ENCODE results near the gene DENND1A. TPM values are rescaled to one million over a fixed set of nuclear protein-coding genes. Genes with fewer than 3 reads are reported as not detected.
A peak's percentile ranks its signal among the peaks of the same experiment; 100 is the strongest.

DENND1A gene
- total and polyA plus RNA-seq, 4 donors: 13.4 to 30.5 (median 28.3) TPM

GRCh38 chr9:123344192-123344949 lies 585.6 kb downstream of the DENND1A start:
- no peaks in the 10 kb centered on the region for H3K36me3 ChIP-seq (ENCODE audit: control insufficient read depth, insufficient read depth, low read length)
- peaks cover 25% of the 10 kb centered on the region for H3K4me1 ChIP-seq (ENCODE audit: control insufficient read depth, insufficient read depth, low read length)
- no peak overlapping the region for H3K4me3 ChIP-seq (ENCODE audit: low read depth, low read length)
- no peaks in the 10 kb centered on the region for H3K9me3 ChIP-seq (ENCODE audit: control insufficient read depth, insufficient read depth, low read length)
- WGBS (ENCODE audit: insufficient coverage): 95% methylated on average over 6 of the region's 9 CpGs
- no peaks in the 10 kb centered on the region for H3K27me3 ChIP-seq (ENCODE audit: control insufficient read depth, insufficient read depth, low read length)
- no peak for DNase-seq (ENCODE audit: low read depth in 4 of 6, low spot score in 6 of 6)
- no peak overlapping the region for H3K27ac ChIP-seq (ENCODE audit: low read depth, low read length)

GRCh38 chr9:123343443-123344191 lies 586.3 kb downstream of the DENND1A start:
- WGBS (ENCODE audit: insufficient coverage): 76% methylated on average over 9 of the region's 13 CpGs
- Histone ChIP-seq H3K9me3 (ENCODE audit: control insufficient read depth, insufficient read depth, low read length) (no peaks in the 10 kb centered on the region), H3K36me3 (ENCODE audit: control insufficient read depth, insufficient read depth, low read length) (no peaks in the 10 kb centered on the region), H3K4me1 (ENCODE audit: control insufficient read depth, insufficient read depth, low read length) (peaks cover 30% of the 10 kb centered on the region), H3K27ac (ENCODE audit: low read depth, low read length) (no peak overlapping the region), H3K27me3 (ENCODE audit: control insufficient read depth, insufficient read depth, low read length) (no peaks in the 10 kb centered on the region), H3K4me3 (ENCODE audit: low read depth, low read length) (no peak overlapping the region)
- DNase-seq (ENCODE audit: low read depth in 4 of 6, low spot score in 6 of 6): no peak

GRCh38 chr9:123342247-123342646 lies 587.7 kb downstream of the DENND1A start:
- peaks cover 30% of the 10 kb centered on the region for H3K4me1 ChIP-seq (ENCODE audit: control insufficient read depth, insufficient read depth, low read length)
- H3K9me3 ChIP-seq (ENCODE audit: control insufficient read depth, insufficient read depth, low read length): no peaks in the 10 kb centered on the region
- no peak overlapping the region for H3K27ac ChIP-seq (ENCODE audit: low read depth, low read length)
- DNase-seq (ENCODE audit: low read depth in 4 of 6, low spot score in 6 of 6): no peak
- no peaks in the 10 kb centered on the region for H3K27me3 ChIP-seq (ENCODE audit: control insufficient read depth, insufficient read depth, low read length)
- H3K36me3 ChIP-seq (ENCODE audit: control insufficient read depth, insufficient read depth, low read length): no peaks in the 10 kb centered on the region
- 82% methylated on average over 5 of the region's 5 CpGs for WGBS (ENCODE audit: insufficient coverage)
- no peak overlapping the region for H3K4me3 ChIP-seq (ENCODE audit: low read depth, low read length)

DNA sequence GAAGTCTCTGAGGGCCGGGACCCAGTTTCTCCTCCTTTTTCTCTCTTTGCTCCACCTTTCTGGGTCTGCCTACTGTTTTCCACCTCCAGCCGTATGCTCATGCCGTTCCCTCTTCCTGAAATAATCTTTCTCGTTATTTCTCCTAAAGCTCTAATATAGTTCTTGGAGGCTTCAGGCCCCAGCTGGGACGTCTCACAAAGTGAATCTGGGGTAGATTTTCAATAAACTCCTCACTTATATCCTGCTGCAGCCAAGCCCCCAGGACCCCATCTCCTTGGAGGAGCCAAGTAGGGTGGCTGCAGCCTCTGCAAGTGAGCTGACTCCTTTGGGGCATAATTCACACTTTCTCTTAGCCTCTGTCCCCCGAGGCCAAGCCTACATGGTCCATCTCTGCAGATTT lies 588.1 kb downstream of the DENND1A start:
- Histone ChIP-seq H3K27me3 (ENCODE audit: control insufficient read depth, insufficient read depth, low read length) (no peaks in the 10 kb centered on the region), H3K36me3 (ENCODE audit: control insufficient read depth, insufficient read depth, low read length) (no peaks in the 10 kb centered on the region), H3K27ac (ENCODE audit: low read depth, low read length) (no peak overlapping the region), H3K4me1 (ENCODE audit: control insufficient read depth, insufficient read depth, low read length) (peaks cover 30% of the 10 kb centered on the region), H3K9me3 (ENCODE audit: control insufficient read depth, insufficient read depth, low read length) (no peaks in the 10 kb centered on the region), H3K4me3 (ENCODE audit: low read depth, low read length) (no peak overlapping the region)
- DNase-seq (ENCODE audit: low read depth in 4 of 6, low spot score in 6 of 6): no peak
- 71% methylated on average over 5 of the region's 6 CpGs for WGBS (ENCODE audit: insufficient coverage)

- H3K4me3 ChIP-seq (ENCODE audit: low read depth, low read length): no peak overlapping the region
- no peak for DNase-seq (ENCODE audit: low read depth in 4 of 6, low spot score in 6 of 6)
- WGBS (ENCODE audit: insufficient coverage): 71% methylated on average over 24 of the region's 32 CpGs
Measured at GRCh38 chr9:123339666-123340510, 590.0 kb downstream of the DENND1A start.

DNA sequence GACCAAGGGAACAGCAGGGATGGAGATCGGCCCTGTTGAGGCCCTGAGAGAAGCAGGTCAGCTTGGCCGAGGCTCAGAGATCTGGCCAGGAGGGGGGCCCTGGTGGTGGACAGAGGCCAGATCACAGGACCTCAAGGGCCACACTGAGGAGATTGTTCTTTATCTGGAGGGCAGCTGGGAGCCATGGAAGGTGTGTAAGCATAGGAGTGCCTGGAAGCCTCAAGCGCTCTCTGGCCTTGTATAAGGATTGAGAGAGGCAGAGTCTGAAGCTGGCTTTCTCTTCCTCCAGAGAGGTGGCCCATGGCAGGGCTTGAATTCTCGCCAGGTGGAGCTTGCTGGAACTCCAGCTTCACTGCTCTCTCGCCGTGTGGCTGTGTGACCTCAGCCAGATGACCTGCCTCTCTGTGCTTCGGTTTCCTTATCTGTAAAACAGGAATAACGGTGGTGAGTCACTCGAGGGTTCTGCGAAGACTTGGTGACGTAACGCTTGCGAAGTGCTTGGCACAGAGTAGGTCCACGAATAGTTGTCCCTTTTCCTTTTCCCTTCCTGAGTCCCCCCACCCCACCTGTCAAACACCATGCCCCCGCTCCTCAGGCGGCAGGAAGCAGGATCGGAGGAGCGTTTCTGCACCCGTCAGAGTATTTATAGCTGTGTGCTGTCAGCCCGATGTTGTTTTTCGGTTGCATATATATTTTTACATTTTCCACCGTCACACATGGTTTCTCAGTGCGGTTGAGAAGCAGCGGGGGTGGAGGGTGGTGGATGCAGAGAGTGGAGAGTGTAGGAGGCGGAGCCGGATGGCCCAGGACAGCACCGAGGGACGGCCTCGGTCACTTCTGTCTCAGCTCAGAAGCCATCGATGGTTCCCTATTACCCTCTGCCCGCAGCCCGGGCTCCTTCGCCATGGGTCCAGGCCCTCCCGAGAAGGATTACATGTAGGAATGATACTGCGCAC lies 590.9 kb downstream of the DENND1A start:
- peak in 1 of 6 donors; percentile 41 for DNase-seq (ENCODE audit: low read depth in 4 of 6, low spot score in 6 of 6)
- Histone ChIP-seq H3K27me3 (ENCODE audit: control insufficient read depth, insufficient read depth, low read length) (no peaks in the 10 kb centered on the region), H3K27ac (ENCODE audit: low read depth, low read length) (peak overlapping the region; percentile 22), H3K4me1 (ENCODE audit: control insufficient read depth, insufficient read depth, low read length) (peaks cover 43% of the 10 kb centered on the region), H3K9me3 (ENCODE audit: control insufficient read depth, insufficient read depth, low read length) (no peaks in the 10 kb centered on the region), H3K4me3 (ENCODE audit: low read depth, low read length) (no peak overlapping the region), H3K36me3 (ENCODE audit: control insufficient read depth, insufficient read depth, low read length) (no peaks in the 10 kb centered on the region)
- 81% methylated on average over 27 of the region's 35 CpGs for WGBS (ENCODE audit: insufficient coverage)

More at GRCh38 chr9:123339666-123340510, 590.0 kb downstream of the DENND1A start:
- Histone ChIP-seq H3K27ac (ENCODE audit: low read depth, low read length) (peak overlapping the region; percentile 22), H3K9me3 (ENCODE audit: control insufficient read depth, insufficient read depth, low read length) (no peaks in the 10 kb centered on the region), H3K4me1 (ENCODE audit: control insufficient read depth, insufficient read depth, low read length) (peaks cover 44% of the 10 kb centered on the region), H3K27me3 (ENCODE audit: control insufficient read depth, insufficient read depth, low read length) (no peaks in the 10 kb centered on the region), H3K36me3 (ENCODE audit: control insufficient read depth, insufficient read depth, low read length) (no peaks in the 10 kb centered on the region)

DNA sequence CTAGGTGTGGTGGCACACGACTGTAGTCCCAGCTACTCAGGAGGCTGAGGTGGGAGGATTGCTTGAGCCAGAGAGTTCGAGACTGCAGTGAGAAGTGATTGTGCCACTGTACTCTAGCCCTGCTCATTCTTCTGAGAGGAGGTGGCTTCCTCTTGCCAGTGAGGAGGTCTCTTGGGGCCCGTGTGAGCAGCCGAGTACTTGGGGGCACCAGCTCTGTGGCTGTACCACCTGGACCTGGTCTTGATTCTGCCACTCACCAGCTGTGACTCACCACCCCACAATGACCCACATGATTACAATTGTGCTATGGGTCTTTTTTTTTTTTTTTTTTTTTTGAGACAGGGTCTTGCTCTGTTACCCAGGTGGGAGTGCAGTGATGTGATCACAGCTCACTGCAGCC lies 592.0 kb downstream of the DENND1A start:
- DNase-seq (ENCODE audit: low read depth in 4 of 6, low spot score in 6 of 6): no peak
- 82% methylated on average over 4 of the region's 4 CpGs for WGBS (ENCODE audit: insufficient coverage)
- no peak overlapping the region for H3K27ac ChIP-seq (ENCODE audit: low read depth, low read length)
- no peak overlapping the region for H3K4me3 ChIP-seq (ENCODE audit: low read depth, low read length)
- no peaks in the 10 kb centered on the region for H3K27me3 ChIP-seq (ENCODE audit: control insufficient read depth, insufficient read depth, low read length)
- no peaks in the 10 kb centered on the region for H3K9me3 ChIP-seq (ENCODE audit: control insufficient read depth, insufficient read depth, low read length)
- no peaks in the 10 kb centered on the region for H3K36me3 ChIP-seq (ENCODE audit: control insufficient read depth, insufficient read depth, low read length)
- peaks cover 43% of the 10 kb centered on the region for H3K4me1 ChIP-seq (ENCODE audit: control insufficient read depth, insufficient read depth, low read length)

- DNase-seq (ENCODE audit: low read depth in 4 of 6, low spot score in 6 of 6): no peak
- Histone ChIP-seq H3K36me3 (ENCODE audit: control insufficient read depth, insufficient read depth, low read length) (no peaks in the 10 kb centered on the region), H3K27ac (ENCODE audit: low read depth, low read length) (no peak overlapping the region), H3K4me1 (ENCODE audit: control insufficient read depth, insufficient read depth, low read length) (peaks cover 40% of the 10 kb centered on the region), H3K9me3 (ENCODE audit: control insufficient read depth, insufficient read depth, low read length) (no peaks in the 10 kb centered on the region), H3K4me3 (ENCODE audit: low read depth, low read length) (no peak overlapping the region), H3K27me3 (ENCODE audit: control insufficient read depth, insufficient read depth, low read length) (no peaks in the 10 kb centered on the region)
Measured at GRCh38 chr9:123336959-123337358, 593.0 kb downstream of the DENND1A start.

DNA sequence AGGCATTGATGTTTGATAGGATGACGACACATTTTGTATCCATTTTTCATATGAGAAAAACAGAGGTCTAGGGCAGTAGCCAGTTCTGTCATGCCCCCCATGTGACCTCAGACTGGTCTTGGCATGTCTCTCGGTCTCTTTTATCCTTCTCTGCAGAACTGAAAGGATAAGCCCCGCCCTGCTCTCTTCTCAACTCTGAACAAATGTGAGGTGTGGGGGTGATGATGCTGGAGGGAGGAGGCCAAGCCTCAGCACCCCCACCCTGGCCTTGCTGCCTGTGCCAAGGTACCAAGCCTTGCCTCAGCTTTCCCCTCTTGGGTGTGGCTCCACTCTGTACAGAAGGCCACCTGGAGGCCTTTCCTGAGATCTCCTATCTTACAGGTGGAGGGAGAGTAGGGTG lies 593.5 kb downstream of the DENND1A start:
- H3K9me3 ChIP-seq (ENCODE audit: control insufficient read depth, insufficient read depth, low read length): no peaks in the 10 kb centered on the region
- no peak overlapping the region for H3K4me3 ChIP-seq (ENCODE audit: low read depth, low read length)
- no peaks in the 10 kb centered on the region for H3K27me3 ChIP-seq (ENCODE audit: control insufficient read depth, insufficient read depth, low read length)
- no peak overlapping the region for H3K27ac ChIP-seq (ENCODE audit: low read depth, low read length)
- no peak for DNase-seq (ENCODE audit: low read depth in 4 of 6, low spot score in 6 of 6)
- no peaks in the 10 kb centered on the region for H3K36me3 ChIP-seq (ENCODE audit: control insufficient read depth, insufficient read depth, low read length)
- WGBS (ENCODE audit: insufficient coverage): 80% methylated on average over 1 of the region's 3 CpGs
- peaks cover 41% of the 10 kb centered on the region for H3K4me1 ChIP-seq (ENCODE audit: control insufficient read depth, insufficient read depth, low read length)

Measured in spinal cord (tissue), 10 donors.